Stimulated activated CD4-positive, alpha-beta T cell treated with anti-CD3 and anti-CD28 coated beads, Interleukin-4, amount 100 ng/mL, for 4 hours (primary cell): ENCODE data around the gene PHLPP1.
"Not testable (repeated sequence)": the region's sequence is repeated elsewhere in the genome, so short reads cannot be mapped to it uniquely, and the experiment has no call there.

Source experiments
- DNase-seq, 2 experiments: peaks; one replicate each; pipeline ENCODE4 v3.0.0-alpha.2; 2020

Gene PHLPP1

DNA sequence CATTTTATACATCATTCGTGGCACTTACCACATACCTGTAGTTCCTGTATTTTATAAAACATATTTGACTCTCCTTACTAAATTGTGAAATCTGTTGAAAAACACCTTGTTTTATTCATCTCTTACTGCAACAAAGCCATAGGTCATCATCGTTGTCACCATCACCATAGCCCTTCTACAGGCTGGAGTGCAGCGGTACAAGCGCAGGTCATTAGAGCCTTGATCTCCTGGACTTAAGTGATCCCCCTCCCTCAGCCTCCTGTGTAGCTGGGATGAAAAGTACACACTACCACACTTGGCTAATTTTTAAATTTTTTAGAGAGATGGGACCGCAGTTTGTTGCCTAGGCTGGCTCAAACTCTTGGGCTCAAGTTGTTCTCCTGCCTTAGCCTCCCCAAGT lies 184.2 kb downstream of the PHLPP1 start:
- DNase-seq, result no peak

DNA sequence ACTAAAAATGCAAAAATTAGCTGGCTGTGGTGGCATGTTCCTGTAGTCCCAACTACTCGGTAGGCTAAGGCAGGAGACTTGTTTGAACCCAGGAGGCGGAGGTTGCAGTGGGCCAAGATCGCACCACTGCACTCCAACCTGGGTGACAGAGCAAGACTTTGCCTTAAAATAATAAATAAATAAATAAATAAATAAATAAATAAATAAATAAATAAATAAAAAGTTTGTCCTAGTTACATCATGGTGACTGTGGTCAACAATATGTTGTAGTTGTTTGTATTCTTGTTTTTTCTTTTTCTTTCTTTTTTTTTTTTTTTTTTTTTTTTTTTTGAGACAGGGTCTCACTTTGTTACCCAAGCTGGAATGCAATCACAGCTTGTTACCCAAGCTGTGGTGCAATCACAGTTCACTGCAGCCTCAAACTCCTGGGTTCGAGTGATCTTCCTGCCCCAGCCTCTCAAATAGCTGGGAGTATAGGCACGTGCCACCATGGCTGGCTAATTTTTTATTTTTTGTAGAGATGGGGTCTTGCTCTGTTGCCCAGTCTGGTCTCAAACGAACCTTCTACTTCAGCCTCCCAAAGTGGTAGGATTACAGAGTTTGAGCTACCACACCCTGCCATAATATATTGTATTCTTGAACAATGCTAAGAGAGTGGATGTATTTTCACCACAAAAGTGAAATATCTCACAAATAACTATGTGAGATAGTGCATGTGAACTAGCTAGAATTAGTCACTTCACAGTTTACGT lies 185.0 kb downstream of the PHLPP1 start:
- no peak for DNase-seq

DNA sequence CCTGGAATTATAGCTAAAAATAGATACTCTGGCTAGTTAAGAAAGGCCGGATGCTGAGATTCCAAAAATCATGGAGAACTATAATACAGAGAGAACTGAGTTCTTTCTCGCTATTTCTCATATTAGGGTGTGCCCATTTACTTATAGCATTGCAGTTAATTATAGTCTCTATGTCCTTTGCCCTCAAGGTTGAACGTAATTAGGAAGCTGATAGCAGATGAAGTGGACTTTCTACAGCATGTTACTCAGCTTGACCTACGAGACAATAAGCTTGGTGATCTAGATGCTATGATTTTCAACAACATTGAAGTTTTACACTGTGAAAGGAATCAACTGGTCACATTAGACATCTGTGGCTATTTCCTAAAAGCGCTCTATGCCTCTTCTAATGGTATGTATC lies 187.4 kb downstream of the PHLPP1 start:
- DNase-seq, result no peak

DNA sequence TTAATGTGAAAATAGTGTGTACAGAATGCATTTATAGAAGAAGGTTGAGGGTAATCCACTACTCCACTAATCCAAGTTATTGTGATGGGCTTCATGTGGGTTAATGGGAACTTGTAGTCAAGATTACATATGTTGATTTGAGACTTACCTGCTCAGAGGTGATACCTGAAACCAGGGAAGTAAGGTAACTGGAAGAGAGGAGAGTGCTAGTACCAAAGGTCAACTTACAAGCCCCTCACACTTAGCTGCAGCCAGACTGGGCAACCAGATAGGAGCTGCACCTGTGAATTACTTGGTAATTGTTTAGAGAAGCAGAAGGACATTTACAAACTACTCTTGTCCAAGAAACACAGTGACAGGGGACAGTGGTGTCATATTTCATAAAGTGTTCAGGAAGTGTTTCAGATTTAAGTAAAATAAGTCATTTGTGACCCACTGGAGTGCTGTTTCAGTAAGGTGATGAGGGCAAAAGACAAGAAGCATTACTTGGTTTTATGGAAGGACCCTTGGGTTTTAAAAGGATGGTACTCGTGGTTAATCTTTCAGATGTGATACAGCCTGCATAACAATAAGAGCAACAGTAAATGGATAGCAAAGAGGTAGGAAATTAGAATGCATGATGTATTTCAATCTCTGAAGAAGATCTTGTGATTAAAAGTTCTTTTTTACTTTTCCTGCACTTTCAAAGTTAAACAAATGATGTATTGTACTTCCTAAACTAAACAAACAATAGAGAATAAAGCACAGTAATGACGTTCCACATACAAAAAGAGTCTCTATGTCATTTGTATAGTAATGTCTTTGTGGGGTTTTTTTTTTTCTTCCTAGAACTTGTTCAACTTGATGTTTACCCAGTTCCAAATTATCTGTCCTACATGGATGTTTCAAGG lies 189.3 kb downstream of the PHLPP1 start:
- DNase-seq, result no peak

DNA sequence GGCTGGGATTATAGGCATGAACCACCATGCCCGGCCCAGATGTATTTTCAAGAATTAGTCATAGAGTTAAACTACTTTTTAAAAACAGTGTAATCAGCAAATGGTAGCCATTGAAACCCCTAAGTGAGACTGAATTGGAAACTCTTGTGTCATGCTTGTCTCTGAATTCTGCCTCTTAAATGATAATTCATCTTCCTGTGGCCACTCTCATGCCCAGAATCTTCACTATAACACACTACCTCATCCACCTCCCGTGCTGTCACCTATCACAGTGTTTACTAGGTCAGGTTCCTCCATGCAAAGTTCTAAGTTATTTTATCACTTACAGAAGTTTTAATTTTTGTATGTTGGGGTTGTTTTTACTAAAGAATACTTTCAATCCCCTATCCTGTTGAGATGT lies 197.5 kb downstream of the PHLPP1 start:
- DNase-seq, result no peak

DNA sequence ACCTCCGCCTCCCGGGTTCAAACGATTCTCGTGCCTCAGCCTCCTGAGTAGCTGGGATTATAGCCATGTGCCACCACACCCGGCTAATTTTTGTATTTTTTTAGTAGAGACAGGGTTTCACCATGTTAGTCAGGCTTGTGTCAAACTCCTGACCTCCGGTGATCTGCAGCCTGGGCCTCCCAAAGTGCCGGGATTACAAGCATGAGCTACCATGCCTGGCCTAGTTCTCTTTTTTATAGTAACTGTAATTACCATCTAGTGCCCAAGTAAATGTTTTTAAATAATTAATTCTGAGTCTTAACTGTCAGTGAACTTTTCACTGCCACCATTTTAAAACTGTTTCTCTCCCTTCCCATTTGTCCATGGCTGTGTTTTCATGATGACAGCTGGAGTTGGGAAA lies 198.5 kb downstream of the PHLPP1 start:
- not testable (repeated sequence) for DNase-seq

DNA sequence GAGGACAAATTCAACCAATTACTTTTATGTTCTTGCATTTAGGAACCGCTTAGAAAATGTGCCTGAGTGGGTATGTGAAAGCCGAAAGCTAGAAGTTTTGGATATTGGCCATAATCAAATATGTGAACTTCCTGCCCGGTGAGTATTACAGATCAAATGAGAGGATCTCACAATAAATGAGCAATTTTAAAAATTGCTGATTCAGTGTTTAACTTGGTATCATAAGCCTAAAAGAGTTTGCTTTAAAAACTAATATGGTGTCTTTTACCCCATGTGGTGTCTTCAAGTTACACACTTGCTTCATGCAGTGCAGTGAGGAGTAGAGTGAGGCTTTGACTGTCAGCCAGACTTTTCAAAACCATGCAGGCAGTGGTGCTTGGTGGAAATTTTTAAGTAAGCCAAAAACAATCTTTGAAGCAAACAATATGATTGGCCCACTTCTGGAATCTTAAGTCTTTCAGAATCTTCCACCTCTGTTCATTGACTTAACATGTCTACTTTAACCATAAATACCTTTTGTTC lies 199.6 kb downstream of the PHLPP1 start:
- no peak for DNase-seq

DNA sequence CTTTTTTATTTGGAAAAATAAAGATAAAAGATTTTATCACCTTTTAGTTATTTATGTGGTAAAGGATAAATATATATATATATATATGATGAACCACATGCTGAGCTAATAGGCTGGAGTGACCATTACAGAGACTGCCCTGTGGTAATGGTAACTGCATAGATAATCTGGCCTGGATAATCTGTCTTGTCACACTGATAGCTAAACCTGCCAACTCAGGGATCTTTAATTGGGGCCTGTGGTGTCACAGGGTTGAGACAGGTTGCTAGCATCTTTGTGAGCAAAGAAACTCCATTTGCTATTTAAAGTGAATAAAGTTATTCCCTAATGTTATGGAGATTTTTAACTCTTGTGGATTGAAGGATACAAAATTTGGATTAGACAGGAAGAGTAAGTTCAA lies 203.0 kb downstream of the PHLPP1 start:
- no peak for DNase-seq

DNA sequence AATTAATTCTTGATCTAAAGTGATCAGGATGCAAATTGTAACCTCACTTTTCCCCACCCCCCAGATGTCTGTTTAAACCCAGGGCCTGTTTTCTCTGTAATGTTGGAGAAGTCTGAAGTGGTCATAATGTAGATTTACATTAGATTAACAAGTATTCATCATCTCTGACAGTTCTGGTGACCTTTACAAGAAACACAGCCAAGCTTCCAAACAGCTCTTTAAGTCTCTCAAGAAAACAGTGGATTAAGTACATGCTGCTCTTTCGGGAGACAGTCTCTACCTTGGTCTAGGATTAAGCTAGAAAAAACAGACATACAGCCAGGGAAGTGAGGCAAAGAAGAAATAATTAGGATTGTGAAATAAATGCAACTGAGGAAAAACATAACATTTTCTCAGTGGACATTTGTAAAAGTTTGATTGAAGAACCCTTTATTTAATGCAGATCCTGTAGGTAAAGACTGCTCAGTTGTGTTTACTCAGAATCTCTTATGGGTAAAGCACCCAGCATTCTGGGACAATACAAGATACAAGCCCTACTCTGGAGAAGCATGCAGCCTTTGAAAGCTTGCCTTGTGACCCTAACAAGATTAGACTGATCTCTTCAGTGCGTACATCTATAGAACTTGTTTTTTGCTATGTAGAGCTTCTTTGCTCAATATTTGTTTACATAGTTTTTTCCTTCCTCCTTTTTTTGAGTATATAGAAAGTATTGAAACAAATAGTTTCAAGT lies 203.9 kb downstream of the PHLPP1 start:
- no peak for DNase-seq

DNA sequence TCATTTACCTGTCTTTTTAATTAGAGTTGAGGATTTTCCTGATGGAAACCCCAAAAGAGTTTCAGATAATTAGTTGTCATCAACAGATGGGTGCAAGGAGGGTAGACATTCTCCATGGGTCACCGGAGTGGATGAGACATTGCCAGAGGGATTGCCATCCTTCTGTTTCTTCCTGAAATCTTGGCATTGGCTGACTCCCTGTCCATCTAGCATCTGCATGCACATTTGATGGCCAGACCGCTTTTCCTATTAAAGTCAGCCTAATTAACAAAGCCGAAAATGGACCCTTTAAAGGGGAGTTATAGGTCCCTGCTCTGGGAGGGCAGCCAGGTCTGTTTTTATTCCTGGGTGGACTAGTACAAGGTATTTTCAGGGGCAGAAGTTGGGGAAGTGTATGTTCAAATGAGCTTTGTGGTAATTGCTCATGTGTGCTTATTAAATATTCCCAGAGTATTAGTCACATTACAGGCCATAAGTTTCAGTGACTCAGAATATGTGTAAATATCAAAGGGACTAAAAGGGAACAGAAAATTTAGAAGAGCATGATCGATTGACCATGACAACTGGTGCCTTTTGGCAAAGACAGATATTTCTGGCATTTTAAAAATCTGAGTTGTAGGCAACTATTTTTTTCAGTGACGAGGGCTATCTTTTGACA lies 209.8 kb downstream of the PHLPP1 start:
- DNase-seq, result no peak

DNA sequence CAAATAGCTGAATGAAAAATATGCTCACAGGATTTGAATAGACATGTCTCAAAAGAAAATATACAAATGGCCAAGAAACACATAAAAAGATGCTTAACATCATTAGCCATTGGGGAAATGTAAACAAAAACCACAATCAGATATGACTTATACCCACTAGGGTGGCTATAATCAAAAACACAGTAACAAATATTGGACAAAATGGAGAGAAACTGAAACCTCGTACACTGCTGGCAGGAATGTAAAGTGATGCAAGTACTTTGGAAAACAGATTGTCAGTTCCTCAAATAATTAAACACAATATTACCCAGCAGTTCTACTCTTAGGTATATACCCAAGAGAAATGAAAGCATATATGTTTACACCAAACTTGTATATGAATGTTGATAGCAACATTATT lies 213.0 kb downstream of the PHLPP1 start:
- no peak for DNase-seq

DNA sequence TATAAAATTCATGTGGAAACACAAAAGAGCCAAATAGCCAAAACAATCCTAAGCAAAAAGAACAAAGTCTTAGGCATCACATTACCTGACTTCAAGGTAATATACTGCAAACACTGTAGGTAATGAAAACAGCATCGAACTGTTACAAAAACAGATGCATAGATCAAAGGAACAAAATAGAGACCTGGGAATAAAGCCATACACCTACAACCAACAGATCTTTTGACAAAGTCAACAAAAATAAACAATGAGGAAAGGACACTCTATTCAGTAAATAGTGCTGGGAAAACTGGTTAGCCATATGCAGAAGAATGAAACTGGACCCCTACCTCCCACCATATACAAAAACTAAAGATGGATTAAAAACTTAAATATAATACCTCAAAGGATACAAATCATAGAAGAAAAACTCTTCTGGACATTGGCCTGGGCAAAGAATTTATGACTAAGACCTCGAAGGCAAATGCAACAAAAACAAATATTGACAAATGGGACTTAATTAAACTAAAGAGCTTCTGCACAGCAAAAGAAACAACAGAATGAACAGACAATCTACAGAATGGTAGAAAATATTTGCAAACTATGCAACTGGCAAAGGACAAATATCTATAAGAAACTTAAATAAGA lies 218.0 kb downstream of the PHLPP1 start:
- no peak for DNase-seq

DNA sequence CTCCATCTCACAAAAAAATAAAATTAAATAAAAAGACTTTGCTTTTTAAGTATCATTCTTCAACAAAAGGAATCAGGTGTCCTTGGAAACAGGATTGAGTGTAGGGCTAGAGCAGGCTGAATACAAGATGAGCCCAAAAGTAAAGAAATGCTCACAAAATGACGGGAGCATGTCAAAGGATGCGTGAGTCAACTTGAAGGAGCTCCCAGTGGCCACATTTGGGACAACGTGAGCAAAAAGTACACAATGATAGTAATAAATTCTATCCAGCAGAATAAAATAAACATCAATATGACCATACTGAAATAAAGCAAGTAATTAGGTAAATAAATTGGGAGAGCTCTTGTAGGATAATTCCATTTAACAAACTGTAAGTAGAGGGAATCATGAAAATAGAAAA lies 220.7 kb downstream of the PHLPP1 start:
- no peak for DNase-seq

DNA sequence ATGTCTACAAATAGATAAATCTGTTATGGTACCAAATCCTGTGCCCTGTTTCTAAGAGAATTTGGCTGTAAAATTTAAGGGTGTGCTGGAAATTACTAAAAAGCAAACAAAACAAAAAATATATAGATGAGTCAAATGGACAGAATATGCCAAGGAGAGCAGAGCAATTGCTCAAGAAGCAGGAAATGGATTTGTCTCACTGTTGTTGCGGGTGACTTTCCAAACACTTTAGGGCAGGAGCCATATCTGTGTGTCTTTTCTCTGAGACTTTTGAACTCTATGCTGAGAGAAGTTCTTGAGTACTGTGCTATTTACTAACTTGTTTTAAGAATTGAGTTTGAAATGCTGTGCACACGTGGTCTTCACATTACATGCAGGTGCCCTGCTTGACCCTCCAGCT lies 221.7 kb downstream of the PHLPP1 start:
- DNase-seq, result no peak

DNA sequence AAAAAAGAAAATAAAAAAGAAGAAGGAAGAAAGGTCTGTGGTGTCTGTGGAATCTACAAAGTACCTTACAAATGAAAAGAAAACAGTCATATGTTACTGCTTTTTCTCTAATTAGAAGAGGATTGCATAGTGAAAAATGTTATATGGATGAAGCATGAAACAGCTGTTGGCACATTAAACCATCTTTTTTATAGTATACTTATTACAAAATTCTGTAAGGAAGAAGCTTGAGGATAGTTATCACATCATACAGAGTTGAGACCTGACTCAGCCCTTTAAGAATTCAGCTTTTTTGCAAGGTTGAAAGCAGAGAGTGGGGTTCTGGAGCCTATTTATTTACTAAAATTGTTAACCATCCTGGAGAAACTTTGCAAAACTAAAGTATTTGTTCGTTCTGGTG lies 222.7 kb downstream of the PHLPP1 start:
- no peak for DNase-seq

DNA sequence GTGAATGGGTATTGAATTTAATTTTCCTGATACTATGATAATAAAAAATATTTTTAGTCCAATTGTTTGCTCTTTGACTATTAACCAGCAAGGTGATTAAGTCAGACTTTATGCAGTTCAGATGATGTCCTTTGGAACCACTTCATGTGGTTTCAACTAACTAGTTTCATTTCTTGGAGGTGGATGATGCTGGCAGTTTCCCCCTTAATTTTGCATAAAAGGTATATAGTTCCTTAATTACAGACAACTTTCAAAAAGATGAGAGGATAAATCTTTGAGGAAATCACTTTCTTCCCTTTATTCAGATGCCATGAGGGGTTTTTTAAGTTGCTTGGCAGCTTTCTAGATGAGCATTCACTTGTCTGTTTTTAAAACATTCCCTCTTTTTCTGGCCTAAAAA lies 223.1 kb downstream of the PHLPP1 start:
- no peak for DNase-seq

DNA sequence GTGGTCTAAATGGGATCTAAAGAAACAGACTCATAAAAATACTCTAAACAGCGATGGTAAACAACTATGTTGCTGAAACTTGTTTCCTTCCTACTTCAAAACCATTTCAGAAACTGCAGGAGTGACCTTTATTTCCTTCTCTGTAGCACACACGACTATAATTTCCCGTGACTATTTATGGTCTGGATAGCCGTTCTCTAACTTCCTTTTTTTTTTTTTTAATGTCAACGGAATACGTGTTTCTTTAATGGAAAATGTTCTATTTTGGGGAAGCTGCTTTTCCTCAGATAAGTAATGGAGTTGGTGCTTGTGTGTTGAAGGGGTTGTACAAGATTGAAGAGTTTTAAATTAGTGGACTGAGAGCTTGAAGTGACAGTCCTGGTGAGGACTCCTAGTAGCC lies 224.1 kb downstream of the PHLPP1 start:
- DNase-seq, result no peak

DNA sequence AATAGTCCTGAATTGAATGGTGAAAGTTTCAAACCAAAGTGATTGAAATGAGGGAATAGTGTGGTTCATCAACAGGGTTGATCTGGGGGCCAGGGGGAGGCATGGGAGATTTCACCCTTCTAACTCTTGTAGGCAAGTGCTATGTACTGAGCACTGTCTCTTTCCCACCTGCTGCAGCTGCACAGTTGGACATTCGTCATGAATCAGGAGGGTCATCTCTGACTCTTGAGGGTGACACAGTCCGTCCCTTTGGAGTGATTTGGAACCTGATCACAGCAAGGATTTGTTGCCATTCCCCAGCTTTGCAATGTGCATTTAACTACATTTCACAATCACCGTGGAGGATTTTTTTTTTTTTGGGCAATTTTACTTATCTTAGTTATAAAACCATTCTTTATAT lies 224.6 kb downstream of the PHLPP1 start:
- DNase-seq, result no peak

DNA sequence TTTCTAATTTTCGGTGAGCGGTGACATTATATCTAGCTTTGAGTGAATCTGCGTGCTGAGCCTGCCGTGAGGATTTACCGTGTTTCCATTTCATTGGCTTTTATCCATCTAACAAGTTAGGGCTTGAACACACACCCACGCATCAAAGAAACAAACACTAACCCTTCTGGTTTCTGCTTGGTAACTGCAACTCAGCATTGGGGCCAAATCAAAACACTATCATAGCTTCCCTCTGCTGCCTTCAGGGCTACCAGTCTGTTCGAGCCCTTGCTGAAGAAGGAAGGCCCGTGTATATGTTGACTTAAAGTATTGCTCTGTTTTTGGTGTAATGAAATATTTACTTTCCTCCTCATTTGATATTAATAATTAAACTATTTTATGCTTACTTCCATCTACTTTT lies 227.2 kb downstream of the PHLPP1 start:
- DNase-seq, result no peak

DNA sequence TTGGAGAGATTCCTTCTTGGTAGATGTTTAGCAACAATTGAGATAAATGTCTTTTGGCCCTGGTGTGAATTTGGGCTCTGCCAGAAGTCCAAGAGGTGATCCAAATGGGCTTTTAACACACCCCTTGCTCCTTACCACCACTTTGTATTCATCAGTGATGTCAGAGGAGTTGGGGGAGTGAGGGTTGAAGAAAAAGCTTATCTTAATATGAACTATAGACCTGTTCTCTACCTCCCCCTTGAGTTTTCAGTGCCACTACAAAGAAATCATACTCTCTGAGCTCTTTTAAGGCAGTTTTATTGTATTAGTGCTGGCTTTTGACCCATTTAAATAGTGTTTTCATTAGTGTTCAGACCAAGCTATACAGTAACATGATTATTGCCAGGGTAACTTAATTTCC lies 229.1 kb downstream of the PHLPP1 start:
- no peak for DNase-seq

DNA sequence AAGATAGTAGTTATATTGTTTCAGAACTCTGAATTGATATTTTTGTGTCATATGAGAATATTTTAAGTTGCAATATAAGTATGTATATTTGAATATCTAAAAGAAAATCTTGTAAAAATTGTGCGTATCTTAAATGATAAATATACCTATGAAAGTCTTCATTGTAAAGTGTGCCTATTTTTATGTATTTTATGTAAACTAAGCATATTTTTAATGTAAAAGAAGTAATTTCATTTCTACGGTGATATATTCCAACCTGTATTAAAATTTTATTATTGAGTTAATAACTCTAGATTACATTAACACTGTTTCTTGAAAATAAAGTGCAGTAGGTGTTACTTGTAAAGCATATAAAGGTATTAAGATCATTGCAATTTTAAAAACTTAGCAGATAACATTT lies 233.4 kb downstream of the PHLPP1 start:
- no peak for DNase-seq

DNA sequence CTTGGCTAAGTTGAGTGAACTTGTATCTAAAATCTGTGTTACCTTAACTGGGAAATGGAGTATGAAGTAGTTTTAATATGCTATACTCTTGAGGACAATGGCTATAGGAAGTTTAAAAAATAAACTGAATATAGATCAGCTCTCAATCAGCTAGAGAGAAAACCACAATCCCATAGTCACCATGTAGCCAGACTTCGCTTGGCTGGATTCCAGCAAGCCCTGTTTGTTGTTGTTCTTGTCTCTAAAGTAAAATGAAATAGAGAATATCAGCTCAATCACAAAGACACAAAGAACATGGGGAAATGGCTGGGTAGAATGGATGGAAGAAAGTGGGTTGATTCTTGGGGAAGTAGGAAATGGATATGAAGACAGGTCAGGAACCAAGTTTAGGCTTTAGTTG lies 234.9 kb downstream of the PHLPP1 start:
- DNase-seq, result no peak
